Measurements from ENCODE around the gene HYAL1.

The HYAL1 gene

GRCh38 chr3:50302095-50303012, 1.0 kb downstream of the HYAL1 start:
- H3K27ac ChIP-seq (ENCODE audit: extremely low read depth, low read depth, low read length): no peak overlapping the region
- ChIA-PET CTCF (interaction anchor here (0.6 to 1.3 kb wide), 4 partner anchors 22 to 1312 kb away, joined by 3 to 4 read pairs (median 3); no protein-coding TSS in a partner anchor), POLR2A (interaction anchor here (0.7 to 1.5 kb wide), 3 partner anchors 10 to 26 kb away, joined by 4 to 5 read pairs (median 4); partner anchors contain the start of genes IFRD2 and TUSC2)
- H3K4me1 ChIP-seq (ENCODE audit: control insufficient read depth, insufficient read depth, low read length): no peaks in the 10 kb centered on the region
- no peaks in the 10 kb centered on the region for H3K9me3 ChIP-seq (ENCODE audit: control insufficient read depth, insufficient read depth, low read depth, low read length)
- TF ChIP-seq ZNF544 (tag by site-specific recombination; IDR thresholded peaks at IDR 0.05) (no peak), ZNF211 (tag by site-specific recombination; IDR thresholded peaks at IDR 0.05; ENCODE audit: low read depth) (no peak), ZNF175 (tag by site-specific recombination; IDR thresholded peaks at IDR 0.05) (no peak), ZNF571 (tag by site-specific recombination; IDR thresholded peaks at IDR 0.05) (no peak), ZBTB20 (tag by site-specific recombination; IDR thresholded peaks at IDR 0.05) (no peak), BCL6B (tag by site-specific recombination; IDR thresholded peaks at IDR 0.05) (no peak), ZNF704 (tag by site-specific recombination; IDR thresholded peaks at IDR 0.05) (no peak), ZNF664 (tag by site-specific recombination; IDR thresholded peaks at IDR 0.05) (no peak), HIC1 (tag by site-specific recombination; IDR thresholded peaks at IDR 0.05) (no peak), ZNF148 (tag by site-specific recombination; IDR thresholded peaks at IDR 0.05; ENCODE audit: borderline replicate concordance) (no peak), ZNF121 (tag by site-specific recombination; IDR thresholded peaks at IDR 0.05) (no peak), MZF1 (tag by site-specific recombination; IDR thresholded peaks at IDR 0.05; ENCODE audit: borderline replicate concordance) (no peak), ZSCAN4 (tag by site-specific recombination; IDR thresholded peaks at IDR 0.05) (no peak), ZNF830 (tag by site-specific recombination; IDR thresholded peaks at IDR 0.05; ENCODE audit: low read depth) (no peak), HOXC10 (CRISPR knock-in tag; IDR thresholded peaks at IDR 0.05) (no peak)
- no peak overlapping the region for H3K4me3 ChIP-seq (ENCODE audit: low read depth, low read length)
- peaks cover 0 to 1% of the 10 kb centered on the region in 2 experiments; a peak in 1 of 3 replicates for H3K36me3 ChIP-seq (ENCODE audit: control insufficient read depth in 2 of 2, insufficient read depth in 1 of 2, low read length in 2 of 2)
